GM12872 (cell line): Measurements from ENCODE around the gene RUNX1.

Source experiments
- CTCF ChIP-seq: IDR thresholded peaks from 3 replicates; pipeline ENCODE4 v1.5.1; 2011; ENCODE audit warnings: low read depth, mild to moderate bottlenecking, low read length, moderate library complexity; ENCODE audit not compliant: insufficient read depth

The RUNX1 gene

GRCh38 chr21:34997294-34997693 is 51.8 kb downstream of the RUNX1 start:
- no peak for TF ChIP-seq CTCF

GRCh38 chr21:34996304-34997101 is 52.6 kb downstream of the RUNX1 start:
- no peak for TF ChIP-seq CTCF

- TF ChIP-seq CTCF = no peak
Observed at GRCh38 chr21:34995979-34996303, 53.2 kb downstream of the RUNX1 start.

- no peak for TF ChIP-seq CTCF
Observed at GRCh38 chr21:34994766-34995631, 54.1 kb downstream of the RUNX1 start.

- no peak for TF ChIP-seq CTCF
Observed at GRCh38 chr21:34992736-34993398, 56.2 kb downstream of the RUNX1 start.

- TF ChIP-seq CTCF = no peak
Observed at GRCh38 chr21:34992180-34992579, 56.9 kb downstream of the RUNX1 start.

- no peak for TF ChIP-seq CTCF
Observed at GRCh38 chr21:34991366-34991957, 57.6 kb downstream of the RUNX1 start.
